ENCODE measurements around the gene ARHGEF26.

GRCh38 chr3:154122552-154122911 is 1.3 kb downstream of the ARHGEF26 start:
- TF ChIP-seq CTCF (IDR thresholded peaks at IDR 0.05) (no peak), POLR2A (IDR thresholded peaks at IDR 0.05; ENCODE audit: low read depth) (no peak)
